ENCODE data around the gene HDAC10. TPM values are rescaled to one million over a fixed set of nuclear protein-coding genes. Genes with fewer than 3 reads are reported as not detected.
A peak's percentile ranks its signal among the peaks of the same experiment; 100 is the strongest.

HDAC10 gene
- total RNA-seq, 1 donor from 2014 or later, result 42.1 TPM

DNA sequence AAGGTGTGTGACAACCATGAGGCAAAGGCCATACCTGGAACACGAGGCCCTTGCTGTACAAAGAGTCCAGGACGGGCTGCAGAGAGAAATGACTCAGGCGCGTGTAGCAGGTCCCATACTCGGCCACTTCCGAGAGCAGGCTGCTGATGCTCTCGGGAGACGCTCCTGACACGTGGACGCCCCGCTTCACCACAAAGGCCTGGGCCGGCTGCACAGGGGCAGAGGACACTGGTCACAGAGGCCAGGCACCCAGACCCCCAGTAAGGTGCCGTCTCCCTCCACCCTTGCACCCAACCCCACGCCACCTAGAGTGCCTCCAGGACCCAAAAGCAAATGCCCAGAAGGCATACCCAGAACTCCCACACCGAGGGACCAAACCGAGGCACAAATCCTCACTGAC lies 21.7 kb downstream of the HDAC10 start:
- Mint-ChIP-seq H3K4me1 (ENCODE audit: unreplicated experiment) (no peaks in the 10 kb centered on the region), H3K4me3 (ENCODE audit: unreplicated experiment) (peak overlapping the region; percentile 78), H3K36me3 (ENCODE audit: low read depth, unreplicated experiment) (peaks cover 27% of the 10 kb centered on the region), H3K27me3 (ENCODE audit: unreplicated experiment) (peaks cover 12% of the 10 kb centered on the region), H3K9me3 (ENCODE audit: unreplicated experiment) (no peaks in the 10 kb centered on the region), H3K27ac (ENCODE audit: unreplicated experiment) (no peak overlapping the region)
- DNase-seq (ENCODE audit: low spot score), result no peak
- TF ChIP-seq, protein P1, sequence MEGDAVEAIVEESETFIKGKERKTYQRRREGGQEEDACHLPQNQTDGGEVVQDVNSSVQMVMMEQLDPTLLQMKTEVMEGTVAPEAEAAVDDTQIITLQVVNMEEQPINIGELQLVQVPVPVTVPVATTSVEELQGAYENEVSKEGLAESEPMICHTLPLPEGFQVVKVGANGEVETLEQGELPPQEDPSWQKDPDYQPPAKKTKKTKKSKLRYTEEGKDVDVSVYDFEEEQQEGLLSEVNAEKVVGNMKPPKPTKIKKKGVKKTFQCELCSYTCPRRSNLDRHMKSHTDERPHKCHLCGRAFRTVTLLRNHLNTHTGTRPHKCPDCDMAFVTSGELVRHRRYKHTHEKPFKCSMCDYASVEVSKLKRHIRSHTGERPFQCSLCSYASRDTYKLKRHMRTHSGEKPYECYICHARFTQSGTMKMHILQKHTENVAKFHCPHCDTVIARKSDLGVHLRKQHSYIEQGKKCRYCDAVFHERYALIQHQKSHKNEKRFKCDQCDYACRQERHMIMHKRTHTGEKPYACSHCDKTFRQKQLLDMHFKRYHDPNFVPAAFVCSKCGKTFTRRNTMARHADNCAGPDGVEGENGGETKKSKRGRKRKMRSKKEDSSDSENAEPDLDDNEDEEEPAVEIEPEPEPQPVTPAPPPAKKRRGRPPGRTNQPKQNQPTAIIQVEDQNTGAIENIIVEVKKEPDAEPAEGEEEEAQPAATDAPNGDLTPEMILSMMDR (IDR thresholded peaks at IDR 0.05; ENCODE audit: unreplicated experiment), result no peak

DNA sequence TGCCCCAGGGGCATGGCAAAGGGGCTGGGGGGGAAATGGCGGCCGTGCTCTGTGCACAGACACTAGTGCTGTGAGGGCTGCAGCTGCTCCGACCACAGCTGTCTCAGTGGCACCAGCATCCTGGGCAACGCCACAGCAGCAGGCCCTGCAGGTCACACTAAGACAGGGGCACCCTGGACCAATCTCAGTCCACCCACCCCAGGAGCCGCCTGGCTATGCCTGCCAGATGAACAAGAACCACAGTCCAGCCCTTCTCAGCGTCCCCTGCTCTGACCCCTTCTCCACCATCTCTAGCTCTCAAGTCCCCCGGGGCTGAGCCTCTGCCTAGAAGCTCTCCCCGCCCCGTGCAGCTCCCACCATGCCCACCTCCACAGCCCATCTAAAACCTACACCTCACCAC lies 22.7 kb downstream of the HDAC10 start:
- H3K27ac Mint-ChIP-seq (ENCODE audit: unreplicated experiment), result no peak overlapping the region
- no peaks in the 10 kb centered on the region for H3K4me1 Mint-ChIP-seq (ENCODE audit: unreplicated experiment)
- DNase-seq (ENCODE audit: low spot score), result no peak
- H3K36me3 Mint-ChIP-seq (ENCODE audit: low read depth, unreplicated experiment), result peaks cover 25% of the 10 kb centered on the region
- H3K9me3 Mint-ChIP-seq (ENCODE audit: unreplicated experiment), result no peaks in the 10 kb centered on the region
- H3K27me3 Mint-ChIP-seq (ENCODE audit: unreplicated experiment), result peaks cover 9% of the 10 kb centered on the region
- no peak overlapping the region for H3K4me3 Mint-ChIP-seq (ENCODE audit: unreplicated experiment)
- TF ChIP-seq, protein P1 (IDR thresholded peaks at IDR 0.05; ENCODE audit: unreplicated experiment), result no peak

DNA sequence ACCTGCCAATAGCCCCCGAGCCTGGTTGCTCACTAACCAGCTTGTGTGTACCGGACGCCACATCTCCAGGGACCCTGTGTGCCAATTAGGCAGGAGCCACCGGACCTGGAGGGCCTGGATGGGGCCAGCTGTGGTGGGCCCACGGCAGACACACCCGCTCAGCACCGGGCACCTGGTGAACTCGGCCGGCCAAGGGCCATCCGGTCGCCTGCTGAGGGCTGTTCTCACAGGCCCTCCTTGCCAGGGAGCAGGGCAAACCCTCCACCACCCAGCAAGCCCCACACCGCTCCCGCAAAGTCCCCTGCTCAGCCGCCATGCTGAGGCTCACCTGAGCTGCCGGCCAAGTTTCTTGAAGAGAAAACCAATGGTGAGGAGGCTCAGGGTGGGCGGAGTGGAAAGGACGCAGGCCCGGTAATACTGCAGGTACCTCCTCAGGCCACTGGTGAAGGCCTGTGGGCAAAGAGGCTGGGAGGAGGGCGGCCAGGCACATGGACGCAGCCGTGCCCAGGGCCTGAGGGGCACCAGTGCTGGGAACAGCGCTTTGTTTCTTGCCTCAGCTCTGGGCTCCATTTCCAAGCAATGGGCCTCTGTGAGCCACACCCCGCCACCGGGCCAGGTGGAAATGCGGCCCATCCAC lies 23.4 kb downstream of the HDAC10 start:
- Mint-ChIP-seq H3K4me3 (ENCODE audit: unreplicated experiment) (no peak overlapping the region), H3K27me3 (ENCODE audit: unreplicated experiment) (peaks cover 9% of the 10 kb centered on the region), H3K9me3 (ENCODE audit: unreplicated experiment) (no peaks in the 10 kb centered on the region), H3K36me3 (ENCODE audit: low read depth, unreplicated experiment) (peaks cover 27% of the 10 kb centered on the region), H3K4me1 (ENCODE audit: unreplicated experiment) (no peaks in the 10 kb centered on the region), H3K27ac (ENCODE audit: unreplicated experiment) (no peak overlapping the region)
- TF ChIP-seq, protein P1 (IDR thresholded peaks at IDR 0.05; ENCODE audit: unreplicated experiment), result no peak
- no peak for DNase-seq (ENCODE audit: low spot score)

DNA sequence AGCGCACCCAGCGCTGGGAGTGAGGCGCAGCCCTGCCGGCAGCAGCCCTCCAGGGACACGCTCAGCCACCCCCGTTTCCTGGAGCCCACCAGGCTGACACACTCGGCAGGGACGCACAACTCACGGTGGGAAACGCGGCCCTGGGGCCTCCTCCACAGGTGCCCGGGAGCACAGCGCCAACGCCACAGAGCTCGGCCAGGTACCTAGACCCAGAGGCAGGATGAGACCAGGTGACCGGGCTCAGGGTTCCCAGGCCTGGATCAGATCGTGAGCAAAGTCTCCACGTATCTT lies 24.2 kb downstream of the HDAC10 start:
- DNase-seq (ENCODE audit: low spot score), result no peak
- Mint-ChIP-seq H3K27me3 (ENCODE audit: unreplicated experiment) (peaks cover 10% of the 10 kb centered on the region), H3K4me3 (ENCODE audit: unreplicated experiment) (no peak overlapping the region), H3K27ac (ENCODE audit: unreplicated experiment) (no peak overlapping the region), H3K4me1 (ENCODE audit: unreplicated experiment) (no peaks in the 10 kb centered on the region), H3K9me3 (ENCODE audit: unreplicated experiment) (no peaks in the 10 kb centered on the region), H3K36me3 (ENCODE audit: low read depth, unreplicated experiment) (peaks cover 24% of the 10 kb centered on the region)
- TF ChIP-seq, protein P1 (IDR thresholded peaks at IDR 0.05; ENCODE audit: unreplicated experiment), result no peak

DNA sequence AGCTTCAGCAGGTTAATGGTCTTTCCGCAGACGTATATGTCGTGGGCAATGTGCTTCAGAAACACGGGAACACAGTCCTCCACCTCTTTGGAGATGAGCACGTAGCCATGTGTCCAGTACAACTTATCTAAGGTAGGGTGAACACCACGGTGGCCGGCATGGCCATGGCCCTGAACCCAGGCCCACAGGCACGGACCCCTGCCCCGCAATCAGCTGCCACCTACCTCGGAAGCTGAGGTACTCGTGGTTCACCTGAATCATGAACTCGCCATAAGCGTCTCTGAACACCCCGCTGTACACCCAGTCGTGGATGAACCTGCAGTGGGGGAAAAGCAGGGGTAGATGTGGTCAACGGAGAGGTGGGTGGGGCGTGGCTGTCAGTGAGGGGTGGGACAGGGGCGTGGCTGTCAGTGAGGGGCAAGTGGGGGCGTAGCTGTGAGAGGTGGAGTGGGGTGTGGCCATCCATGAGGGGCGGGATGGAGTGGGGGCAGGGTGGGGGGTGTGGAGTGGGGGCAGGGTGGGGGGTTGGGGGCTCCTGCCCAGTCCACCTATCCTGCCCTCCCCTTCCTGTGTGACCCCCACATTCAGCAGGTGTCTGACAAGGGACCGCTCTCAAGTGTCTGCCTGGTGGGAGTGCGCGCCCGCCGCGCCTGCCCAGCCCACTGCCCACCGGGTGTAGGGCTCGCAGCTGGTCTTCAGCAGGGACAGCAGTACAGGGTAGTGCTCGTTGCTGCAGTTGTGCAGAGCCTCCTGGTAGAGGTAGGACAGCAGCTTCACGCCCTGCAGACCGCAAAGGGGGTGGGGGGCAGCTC lies 24.8 kb downstream of the HDAC10 start:
- Mint-ChIP-seq H3K4me1 (ENCODE audit: unreplicated experiment) (no peaks in the 10 kb centered on the region), H3K27ac (ENCODE audit: unreplicated experiment) (no peak overlapping the region), H3K27me3 (ENCODE audit: unreplicated experiment) (peaks cover 10% of the 10 kb centered on the region), H3K9me3 (ENCODE audit: unreplicated experiment) (no peaks in the 10 kb centered on the region), H3K4me3 (ENCODE audit: unreplicated experiment) (no peak overlapping the region), H3K36me3 (ENCODE audit: low read depth, unreplicated experiment) (peaks cover 24% of the 10 kb centered on the region)
- TF ChIP-seq, protein P1 (IDR thresholded peaks at IDR 0.05; ENCODE audit: unreplicated experiment), result no peak
- DNase-seq (ENCODE audit: low spot score), result no peak

Measured in endothelial cell (in vitro differentiated cells).